ENCODE results near the gene RBBP6. TPM values are rescaled to one million over a fixed set of nuclear protein-coding genes. Genes with fewer than 3 reads are reported as not detected.

RBBP6 gene
- total and polyA plus RNA-seq, 2 donors (not counting 3 experiments of a cell fraction or from before 2014, with no cell fraction given), result 16.8 to 52.1 TPM

GRCh38 chr16:24589997-24590396, 50.6 kb downstream of the RBBP6 start:
- no peaks in the 10 kb centered on the region for H3K27me3 ChIP-seq (ENCODE audit: control insufficient read depth in 2 of 2, insufficient read depth in 2 of 2, low read length in 2 of 2)
- H3K4me1 ChIP-seq (ENCODE audit: control insufficient read depth, extremely low read depth, insufficient read depth, low read length), result no peaks in the 10 kb centered on the region
- H3K9me1 ChIP-seq (replicated peaks; ENCODE audit: control insufficient read depth, extremely low read depth, insufficient read depth, low read length), result no peaks in the 10 kb centered on the region
- DNase-seq (ENCODE audit: low read depth, low spot score) (peak; percentile 20), FAIRE-seq (no peak)
- no peaks in the 10 kb centered on the region for H4K20me1 ChIP-seq (replicated peaks; ENCODE audit: control insufficient read depth, extremely low read depth, insufficient read depth, low read length)
- H3K79me2 ChIP-seq (ENCODE audit: control insufficient read depth, insufficient read depth, low read length), result no peaks in the 10 kb centered on the region
- TF ChIP-seq EZH2 (IDR thresholded peaks at IDR 0.05; ENCODE audit: borderline replicate concordance, low read depth, low read length, severe bottlenecking) (no peak), GATA2 (IDR thresholded peaks at IDR 0.05; ENCODE audit: insufficient read depth, insufficient read length, low read depth, low read length) (no peak), FOS (IDR thresholded peaks at IDR 0.05; ENCODE audit: borderline replicate concordance, insufficient read depth, low read length) (no peak), MAX (IDR thresholded peaks at IDR 0.05; ENCODE audit: insufficient read depth, insufficient read length) (no peak), CTCF (IDR thresholded peaks at IDR 0.05; ENCODE audit: extremely low read depth in 1 of 2, insufficient read depth in 1 of 2, low read depth in 1 of 2, low read length in 2 of 2) (no peak), POLR2A (IDR thresholded peaks at IDR 0.05; ENCODE audit: low read depth, low read length) (no peak), MYC (IDR thresholded peaks at IDR 0.05; ENCODE audit: low read depth, low read length) (no peak), POLR2AphosphoS5 (IDR thresholded peaks at IDR 0.05; ENCODE audit: insufficient read depth, low read depth, low read length) (no peak), JUN (IDR thresholded peaks at IDR 0.05; ENCODE audit: borderline replicate concordance, insufficient read depth, insufficient read length, low read depth) (no peak)
- POLR2A ChIA-PET, result no interaction called here
- H3K4me2 ChIP-seq (ENCODE audit: insufficient read depth, low read length), result no peak overlapping the region
- CTCF ChIA-PET, result no interaction called here
- BruUV-seq (replicated peaks), result no TSS peak
- intact Hi-C loops (cut with micrococcal nuclease), result no loop called here
- dilution Hi-C loops (cut with MboI; ENCODE audit: extremely low pct_ligation_motif_present, low sequenced_read_pairs), result no loop called here
- no peak overlapping the region for H3K27ac ChIP-seq (ENCODE audit: insufficient read depth, low read depth, low read length)
- H3K9me3 ChIP-seq (replicated peaks; ENCODE audit: control insufficient read depth, insufficient read depth, low read length), result no peaks in the 10 kb centered on the region
- no peak overlapping the region for H3K4me3 ChIP-seq (replicated peaks in 1 of 3; ENCODE audit: insufficient read depth in 1 of 3, low read depth in 1 of 3, low read length in 3 of 3)
- peak overlapping the region; percentile 27 for H2AFZ ChIP-seq (ENCODE audit: low read depth, low read length)
- no peaks in the 10 kb centered on the region for H3K36me3 ChIP-seq (ENCODE audit: control insufficient read depth in 2 of 2, extremely low read depth in 1 of 2, insufficient read depth in 2 of 2, low read length in 2 of 2)
- H3K9ac ChIP-seq (replicated peaks; ENCODE audit: extremely low read depth, insufficient read depth, low read length), result no peak overlapping the region

All from endothelial cell of umbilical vein (primary cell).